Mesothelial cell of epicardium (in vitro differentiated cells): Measurements from ENCODE around the gene BRIP1. TPM values are rescaled to one million over a fixed set of nuclear protein-coding genes. Genes with fewer than 3 reads are reported as not detected.

Experiments
- DNase-seq, 2 experiments: peaks; one replicate each; pipeline ENCODE4 v3.0.0; 2021; ENCODE audit warnings: low spot score in 2 of 2; ENCODE audit not compliant: unreplicated experiment in 2 of 2
- H3K27ac Mint-ChIP-seq: 2 replicates; pipeline ENCODE4 v1.8.0; 2021; ENCODE audit warnings: mixed read lengths
- H3K27me3 Mint-ChIP-seq: 2 replicates; pipeline ENCODE4 v1.8.0; 2021; ENCODE audit warnings: low read depth, mixed read lengths
- H3K36me3 Mint-ChIP-seq: 2 replicates; pipeline ENCODE4 v1.8.0; 2021; ENCODE audit warnings: mixed read lengths
- H3K4me1 Mint-ChIP-seq: 2 replicates; pipeline ENCODE4 v1.8.0; 2021; ENCODE audit warnings: mixed read lengths
- H3K4me3 Mint-ChIP-seq: 2 replicates; pipeline ENCODE4 v1.8.0; 2021; ENCODE audit warnings: mild to moderate bottlenecking, moderate library complexity, mixed read lengths
- H3K9me3 Mint-ChIP-seq: 2 replicates; pipeline ENCODE4 v1.8.0; 2021; ENCODE audit warnings: mixed read lengths
- CTCF ChIP-seq: fragments of 200-600 bp; sonication (generic); IDR thresholded peaks from one replicate; pipeline ENCODE4 v1.5.0; 2021; ENCODE audit warnings: antibody characterized with exemption; ENCODE audit not compliant: unreplicated experiment
- total RNA-seq: library from RNA; stranded (reverse); gene quantifications from 3 replicates; pipeline ENCODE4 v1.2.1, GENCODE V29; 2021

Gene BRIP1
- total RNA-seq, 1 donor from 2014 or later = 12.3 TPM

- no peaks in the 10 kb centered on the region for H3K4me1 Mint-ChIP-seq
- H3K9me3 Mint-ChIP-seq = peaks cover 56% of the 10 kb centered on the region
- no peak overlapping the region for H3K27ac Mint-ChIP-seq
- peaks cover 67% of the 10 kb centered on the region for H3K36me3 Mint-ChIP-seq
- TF ChIP-seq CTCF = no peak
- DNase-seq = no peak
- H3K27me3 Mint-ChIP-seq = no peaks in the 10 kb centered on the region
- no peak overlapping the region for H3K4me3 Mint-ChIP-seq
Observed at GRCh38 chr17:61744804-61745203, 118.5 kb downstream of the BRIP1 start.

- DNase-seq = no peak
- TF ChIP-seq CTCF = no peak
- no peak overlapping the region for H3K4me3 Mint-ChIP-seq
- peaks cover 70% of the 10 kb centered on the region for H3K36me3 Mint-ChIP-seq
- no peak overlapping the region for H3K27ac Mint-ChIP-seq
- H3K27me3 Mint-ChIP-seq = no peaks in the 10 kb centered on the region
- peaks cover 58% of the 10 kb centered on the region for H3K9me3 Mint-ChIP-seq
- no peaks in the 10 kb centered on the region for H3K4me1 Mint-ChIP-seq
Observed at GRCh38 chr17:61744252-61744651, 119.1 kb downstream of the BRIP1 start.

GRCh38 chr17:61743766-61744165 lies 119.6 kb downstream of the BRIP1 start:
- H3K4me3 Mint-ChIP-seq = no peak overlapping the region
- H3K36me3 Mint-ChIP-seq = peaks cover 71% of the 10 kb centered on the region
- H3K9me3 Mint-ChIP-seq = peaks cover 59% of the 10 kb centered on the region
- DNase-seq = no peak
- no peak for TF ChIP-seq CTCF
- H3K4me1 Mint-ChIP-seq = no peaks in the 10 kb centered on the region
- H3K27me3 Mint-ChIP-seq = no peaks in the 10 kb centered on the region
- no peak overlapping the region for H3K27ac Mint-ChIP-seq

- H3K36me3 Mint-ChIP-seq = peaks cover 64% of the 10 kb centered on the region
- H3K9me3 Mint-ChIP-seq = peaks cover 47% of the 10 kb centered on the region
- no peak for TF ChIP-seq CTCF
- no peaks in the 10 kb centered on the region for H3K4me1 Mint-ChIP-seq
- no peak overlapping the region for H3K27ac Mint-ChIP-seq
- H3K27me3 Mint-ChIP-seq = no peaks in the 10 kb centered on the region
- DNase-seq = no peak
- H3K4me3 Mint-ChIP-seq = no peak overlapping the region
Observed at GRCh38 chr17:61739002-61739401, 124.3 kb downstream of the BRIP1 start.

GRCh38 chr17:61738249-61738648 lies 125.1 kb downstream of the BRIP1 start:
- Mint-ChIP-seq H3K4me3 (no peak overlapping the region), H3K27me3 (no peaks in the 10 kb centered on the region)

More at GRCh38 chr17:61738249-61738648, 125.1 kb downstream of the BRIP1 start:
- Mint-ChIP-seq H3K9me3 (peaks cover 47% of the 10 kb centered on the region), H3K27ac (no peak overlapping the region), H3K36me3 (peaks cover 64% of the 10 kb centered on the region), H3K4me1 (no peaks in the 10 kb centered on the region)
- TF ChIP-seq CTCF = no peak
- no peak for DNase-seq
